HG02610 (cell line): ENCODE measurements around the gene UROC1.

Experiments used
- ATAC-seq: cut with Tn5 transposase; IDR thresholded peaks from one replicate; pipeline ENCODE4 v1.9.1; 2021; ENCODE audit warnings: mild to moderate bottlenecking, moderate library complexity; ENCODE audit not compliant: unreplicated experiment

UROC1 gene

GRCh38 chr3:126517986-126518778 lies 609 bp upstream of the UROC1 start:
- no peak for ATAC-seq

- ATAC-seq: no peak
Observed at GRCh38 chr3:126516936-126517290, 660 bp downstream of the UROC1 start.

GRCh38 chr3:126516152-126516935 lies 1.2 kb downstream of the UROC1 start:
- no peak for ATAC-seq

DNA sequence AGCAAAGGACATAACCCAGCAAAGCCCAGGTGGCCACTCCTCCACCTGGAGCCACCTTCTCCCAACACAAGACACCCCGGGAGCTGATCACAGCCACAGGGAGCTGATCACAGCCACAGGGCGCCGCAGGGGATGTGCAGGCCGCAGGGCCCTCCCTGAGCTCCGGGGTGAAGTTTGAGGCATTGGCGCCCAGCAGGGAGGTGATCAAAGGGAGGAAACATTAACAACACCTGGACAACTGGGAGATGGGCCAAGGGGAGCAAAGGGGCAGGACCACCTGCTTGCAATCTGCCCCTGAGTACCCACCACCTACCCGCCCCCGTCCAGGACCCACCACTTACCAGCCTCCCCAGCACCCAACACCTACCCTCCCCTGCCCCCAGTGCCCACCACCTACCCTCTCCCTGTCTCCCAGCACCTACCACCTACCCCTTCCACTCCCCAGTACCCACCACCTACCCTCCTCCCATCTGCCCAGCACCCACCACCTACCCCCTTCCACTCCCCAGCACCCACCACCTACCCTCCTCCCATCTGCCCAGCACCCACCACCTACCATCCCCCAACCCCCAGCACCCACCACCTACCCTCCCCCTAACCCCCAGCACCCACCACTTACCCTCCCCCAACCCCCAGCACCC lies 2.4 kb downstream of the UROC1 start:
- ATAC-seq: no peak

GRCh38 chr3:126514161-126514560 lies 3.4 kb downstream of the UROC1 start:
- ATAC-seq: no peak

DNA sequence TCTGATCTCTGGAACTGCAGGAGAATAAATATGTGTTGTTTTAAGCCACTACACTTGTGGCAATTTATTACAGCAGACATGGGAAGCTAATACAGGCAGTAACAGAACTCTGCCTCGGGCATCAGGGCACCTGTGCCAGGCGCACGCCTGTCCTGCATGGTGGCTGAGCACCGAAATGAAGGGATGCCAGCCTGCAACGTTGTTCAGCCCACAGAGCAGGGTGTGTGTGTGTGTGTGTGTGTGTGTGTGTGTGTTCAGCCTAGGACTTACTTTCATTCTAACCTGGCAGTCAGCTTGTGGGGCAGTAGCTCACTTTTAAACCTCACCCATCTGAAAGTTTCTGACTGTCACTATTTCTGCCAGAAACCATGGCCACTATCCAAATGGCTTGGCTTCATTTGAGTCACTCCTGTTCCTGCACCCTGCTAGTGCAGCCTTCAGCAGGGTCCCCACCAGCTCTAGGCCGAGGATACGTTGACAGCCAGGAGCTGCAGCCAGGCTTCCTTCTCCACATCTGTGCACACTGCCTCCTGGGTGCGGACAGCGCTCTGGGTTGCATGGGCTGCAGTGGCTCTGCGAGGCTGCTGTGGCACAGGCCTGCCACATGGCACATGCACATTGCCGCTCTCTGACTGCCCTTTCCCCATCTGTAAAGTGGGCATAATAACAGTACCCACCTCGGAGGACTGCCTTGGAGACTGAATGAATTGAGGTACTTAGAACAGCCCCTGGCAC lies 4.5 kb downstream of the UROC1 start:
- ATAC-seq: no peak

DNA sequence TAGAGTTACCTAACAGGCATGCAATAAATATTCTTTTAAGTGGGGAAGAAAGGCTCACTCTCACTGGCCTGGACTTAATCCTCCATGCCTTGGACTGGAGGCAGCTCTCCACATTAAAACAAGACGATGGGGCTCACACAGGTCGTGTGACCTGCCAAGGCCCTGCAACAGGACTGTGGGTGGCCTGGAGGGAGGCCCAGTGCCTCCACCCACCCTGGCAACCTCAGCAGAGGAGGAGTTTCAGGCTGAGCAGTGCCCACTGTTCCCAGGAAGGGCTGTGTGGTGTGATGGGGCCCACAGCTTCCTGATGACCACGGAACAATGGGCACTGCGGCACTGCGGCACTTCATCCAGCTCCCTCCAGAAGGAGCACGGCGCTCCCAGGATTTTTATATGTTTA lies 5.5 kb downstream of the UROC1 start:
- no peak for ATAC-seq

GRCh38 chr3:126511291-126511690 lies 6.3 kb downstream of the UROC1 start:
- ATAC-seq: no peak

DNA sequence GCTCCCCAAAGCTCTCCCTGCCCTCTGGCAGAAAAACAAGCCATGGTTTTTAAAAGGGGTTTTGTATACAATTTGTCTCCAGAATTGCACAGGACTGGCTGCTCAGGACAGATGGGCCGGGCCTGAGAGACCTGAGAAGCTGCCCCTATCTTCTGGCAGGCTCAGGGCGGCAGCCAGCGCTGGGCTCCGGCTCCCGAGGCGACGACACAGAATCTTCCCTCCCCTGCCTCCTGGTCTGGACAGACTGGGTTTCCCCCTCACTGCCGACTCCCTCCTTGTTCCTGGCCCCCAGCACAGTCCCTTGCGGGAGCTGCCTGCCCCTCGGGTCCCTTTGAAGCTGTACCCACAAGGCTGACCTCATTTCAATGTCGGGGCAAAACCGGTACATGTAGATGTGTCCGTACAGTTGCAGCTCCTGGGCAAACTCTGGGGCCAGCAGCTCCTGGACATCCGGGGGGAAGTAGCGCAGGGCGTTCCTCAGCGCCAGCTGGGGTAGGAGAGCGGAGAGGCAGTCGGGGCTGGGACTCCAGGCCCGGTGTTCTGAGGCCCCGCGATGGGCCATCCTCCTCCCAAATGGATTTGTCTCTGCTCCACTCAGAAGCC lies 7.2 kb downstream of the UROC1 start:
- no peak for ATAC-seq

DNA sequence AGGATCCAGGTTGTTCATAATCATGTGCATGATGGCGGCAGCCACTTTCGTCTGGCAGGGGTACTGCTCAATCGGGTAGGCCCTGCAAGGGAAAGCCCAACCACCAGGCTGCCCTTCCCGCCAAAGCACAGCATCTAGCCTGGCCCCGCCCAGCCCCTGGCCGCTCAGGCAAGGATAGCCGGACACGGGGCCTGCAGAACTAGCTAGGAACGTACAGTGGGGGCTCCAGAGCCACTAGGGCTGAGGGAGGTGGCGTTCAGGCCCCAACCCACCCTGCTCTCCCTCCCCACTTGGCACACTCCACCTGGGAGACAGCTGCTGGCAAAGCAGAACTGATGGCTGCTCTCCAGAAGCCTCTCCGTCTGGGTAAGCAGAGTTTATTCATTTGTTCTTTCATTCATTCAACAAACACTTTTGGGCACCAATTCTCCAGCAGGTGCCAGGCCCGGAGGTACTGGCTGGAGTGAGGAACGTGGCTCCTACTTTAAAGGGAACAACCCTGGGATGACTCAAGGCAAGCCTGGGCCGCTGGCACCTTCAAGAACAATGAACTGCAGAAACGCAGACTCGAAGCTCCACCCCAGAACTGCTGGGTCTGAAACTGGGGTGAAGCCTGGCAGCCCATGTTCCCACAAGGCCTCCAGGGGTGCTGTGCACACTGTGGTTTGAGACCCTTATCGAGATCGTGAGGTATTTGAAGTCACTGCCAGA lies 7.8 kb downstream of the UROC1 start:
- no peak for ATAC-seq

DNA sequence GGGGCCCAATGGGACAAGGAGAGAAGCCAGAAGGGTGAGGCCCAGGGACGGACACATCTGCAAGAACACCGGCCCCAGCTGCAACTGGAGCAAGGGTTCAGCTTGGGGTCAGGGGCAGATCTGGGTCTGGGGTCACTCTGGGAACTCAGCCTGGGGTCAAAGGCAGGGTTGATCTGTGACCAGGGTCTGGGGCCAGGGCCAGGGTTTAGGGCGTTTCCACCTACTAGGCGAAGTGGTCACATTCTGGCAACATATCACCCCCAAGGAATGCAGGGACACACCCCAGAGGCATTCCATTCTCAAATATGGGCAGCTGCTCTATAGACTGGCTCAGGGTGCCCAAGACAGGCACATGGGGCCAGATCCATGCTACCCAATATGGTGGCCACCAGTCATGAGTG lies 9.0 kb downstream of the UROC1 start:
- no peak for ATAC-seq

DNA sequence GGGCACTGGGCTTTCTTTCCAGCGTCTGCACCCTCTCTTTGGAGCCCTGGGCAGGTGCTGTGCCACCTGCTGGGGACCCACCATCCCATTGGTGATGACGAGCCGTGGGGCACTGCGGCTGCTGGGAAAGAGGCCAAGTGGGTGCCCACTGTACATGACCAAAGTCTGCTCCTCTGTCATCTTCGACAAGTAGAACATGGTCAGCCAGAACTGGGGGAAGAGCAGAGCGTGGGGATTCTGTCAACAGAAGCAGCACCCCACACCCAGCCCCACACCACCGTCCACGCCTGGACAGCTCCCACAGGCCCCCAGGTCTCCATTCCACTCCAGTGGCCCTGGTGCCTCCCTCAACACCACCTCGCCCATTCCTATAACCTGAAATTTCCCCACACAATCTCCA lies 9.7 kb downstream of the UROC1 start:
- ATAC-seq: no peak

GRCh38 chr3:126503701-126504100 lies 13.9 kb downstream of the UROC1 start:
- ATAC-seq: no peak

GRCh38 chr3:126502656-126503055 lies 14.9 kb downstream of the UROC1 start:
- no peak for ATAC-seq

DNA sequence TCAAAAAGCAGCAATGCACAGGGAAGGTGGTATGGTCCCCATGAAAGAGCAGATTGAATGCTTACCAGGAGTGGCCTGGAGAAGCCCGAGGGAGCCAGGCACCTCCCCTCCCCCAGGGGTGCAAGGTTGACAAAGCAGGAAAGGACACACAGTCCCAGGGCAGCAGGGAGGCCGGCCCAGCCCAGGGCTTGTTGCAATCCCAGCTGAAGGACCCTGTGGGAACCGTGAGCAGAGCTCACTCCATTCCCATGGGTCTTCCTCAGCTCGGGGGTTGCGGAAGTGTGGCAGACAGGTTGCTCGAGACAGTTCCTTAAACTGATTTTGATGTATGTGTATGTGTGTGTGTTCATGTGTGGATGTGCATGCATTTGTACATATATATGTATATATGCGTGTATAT lies 15.8 kb downstream of the UROC1 start:
- ATAC-seq: no peak

- ATAC-seq: no peak
Observed at GRCh38 chr3:126501054-126501453, 16.5 kb downstream of the UROC1 start.

DNA sequence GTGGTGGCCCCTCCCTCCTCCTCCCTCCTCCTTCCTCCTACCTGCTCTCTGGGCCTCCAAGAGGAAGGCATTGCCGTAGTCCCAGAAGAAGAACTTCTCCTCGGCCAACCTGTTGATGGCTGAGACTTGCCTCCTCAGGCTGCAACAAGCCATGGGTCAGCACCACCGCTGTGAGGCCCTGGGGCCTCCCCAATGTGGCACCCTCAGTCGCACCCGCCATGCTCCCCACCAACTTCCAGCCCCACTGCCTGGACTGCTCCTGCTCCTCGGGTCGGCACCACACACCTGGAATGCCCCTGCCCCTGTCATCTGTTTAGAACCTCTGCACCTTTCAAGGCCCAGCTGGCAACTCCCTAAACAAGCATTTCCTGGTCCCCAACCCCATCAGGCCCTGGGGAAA lies 17.6 kb downstream of the UROC1 start:
- no peak for ATAC-seq

DNA sequence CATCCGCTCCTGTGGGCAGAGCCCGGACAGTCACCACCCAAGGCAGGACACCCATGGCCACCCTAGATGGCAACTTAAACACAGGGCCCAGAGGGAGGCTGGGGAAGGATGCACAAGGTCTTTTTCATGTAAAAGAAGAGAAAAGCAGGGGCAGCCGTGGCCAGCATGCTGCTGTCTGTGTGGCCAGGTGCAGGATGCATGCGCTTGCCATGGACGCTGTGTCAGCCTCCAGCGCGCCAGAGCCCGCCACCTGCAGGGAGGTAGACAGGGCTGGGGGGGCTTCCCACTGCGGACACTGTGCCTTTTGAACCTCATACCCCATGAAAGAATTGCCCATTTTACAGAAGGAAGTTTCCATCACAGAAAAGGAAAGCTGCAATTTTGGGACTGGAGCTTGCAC lies 18.2 kb downstream of the UROC1 start:
- ATAC-seq: no peak

- ATAC-seq: no peak
Observed at GRCh38 chr3:126498929-126499328, 18.6 kb downstream of the UROC1 start.

DNA sequence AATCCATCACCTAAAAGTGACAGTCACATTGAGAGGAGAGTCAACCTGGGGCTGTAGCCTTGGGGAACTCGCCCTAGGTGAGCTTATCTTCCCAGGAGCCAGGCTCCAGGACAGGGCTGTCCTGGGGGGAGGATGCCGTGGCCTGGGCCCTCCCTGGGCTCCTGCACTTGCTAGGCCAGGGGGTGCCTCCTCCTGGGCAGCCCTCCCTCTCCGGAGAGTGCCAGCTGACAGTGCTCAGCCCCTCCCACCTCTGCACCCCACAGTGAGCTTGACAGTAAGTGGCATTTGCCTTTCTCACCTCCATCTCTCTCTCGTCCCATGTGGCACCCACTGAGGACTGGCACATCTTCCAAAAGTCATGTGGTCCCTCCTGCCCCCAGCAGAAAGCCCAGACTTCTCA lies 19.1 kb downstream of the UROC1 start:
- ATAC-seq: no peak
